HepG2 (cell line): ENCODE data around the gene PCBP1. TPM values are rescaled to one million over a fixed set of nuclear protein-coding genes. Genes with fewer than 3 reads are reported as not detected.

Experiments used
- EEA1 ChIP-seq: sonication (generic); formaldehyde crosslinking; IDR thresholded peaks from 2 replicates; pipeline ENCODE4 v1.5.1; 2020; ENCODE audit warnings: mild to moderate bottlenecking, missing genetic modification reagents, borderline replicate concordance
- ESRRA ChIP-seq: sonication (generic); formaldehyde crosslinking; IDR thresholded peaks from 2 replicates; pipeline ENCODE4 v1.5.1; 2020; ENCODE audit warnings: mild to moderate bottlenecking, low read depth, missing genetic modification reagents
- GPN1 ChIP-seq: sonication (generic); formaldehyde crosslinking; IDR thresholded peaks from 2 replicates; pipeline ENCODE4 v1.5.1; 2020; ENCODE audit warnings: missing genetic modification reagents, borderline replicate concordance
- HNF4G ChIP-seq, 2 experiments: sonication (generic) in 1 of 2; formaldehyde crosslinking in 1 of 2; IDR thresholded peaks; 2 replicates each; pipeline versions ENCODE4 v1.4.0 to v1.6.1; 2011 to 2020; ENCODE audit warnings: borderline replicate concordance in 2 of 2, low read depth in 2 of 2, mild to moderate bottlenecking in 2 of 2, low read length in 1 of 2, missing genetic modification reagents in 1 of 2, moderate library complexity in 1 of 2
- IKZF4 ChIP-seq: sonication (generic); formaldehyde crosslinking; IDR thresholded peaks from 2 replicates; pipeline ENCODE4 v1.5.1; 2020; ENCODE audit warnings: borderline replicate concordance, mild to moderate bottlenecking, low read depth, missing genetic modification reagents; ENCODE audit errors: not compliant biosample characterization
- KLF16 ChIP-seq, 2 experiments: sonication (generic) in 1 of 2; formaldehyde crosslinking in 1 of 2; IDR thresholded peaks; 2 replicates each; pipeline versions ENCODE4 v1.6.1 to v1.8.0; 2016 to 2023; ENCODE audit warnings: missing genetic modification reagents in 2 of 2, missing compliant biosample characterization in 1 of 2
- KMT2B ChIP-seq: IDR thresholded peaks from 2 replicates; pipeline ENCODE4 v1.6.1; 2016; ENCODE audit warnings: missing genetic modification reagents, missing compliant biosample characterization
- MLX ChIP-seq: IDR thresholded peaks from 2 replicates; pipeline ENCODE4 v1.6.1; 2016
- MYC ChIP-seq: sonication (generic); formaldehyde crosslinking; IDR thresholded peaks from 2 replicates; pipeline ENCODE4 v1.9.0; 2021; ENCODE audit warnings: missing genetic modification reagents, borderline replicate concordance
- NCOR1 ChIP-seq: fragments of 200-600 bp; sonication (generic); IDR thresholded peaks from 2 replicates; pipeline ENCODE4 v1.7.0; 2017; ENCODE audit warnings: antibody characterized with exemption, low read length, borderline replicate concordance
- NFIC ChIP-seq: IDR thresholded peaks from 2 replicates; pipeline ENCODE4 v1.6.1; 2012; ENCODE audit warnings: mild to moderate bottlenecking, low read length, inconsistent platforms
- PAF1 ChIP-seq: IDR thresholded peaks from 2 replicates; pipeline ENCODE4 v1.6.1; 2016; ENCODE audit warnings: missing genetic modification reagents, missing compliant biosample characterization
- PHF5A ChIP-seq: IDR thresholded peaks from one replicate; pipeline ENCODE4 v1.6.1; 2018; ENCODE audit warnings: low read depth, missing genetic modification reagents; ENCODE audit not compliant: unreplicated experiment
- RBFOX2 ChIP-seq: fragments of 200-400 bp; formaldehyde crosslinking; IDR thresholded peaks from 2 replicates; pipeline ENCODE4 v1.6.1; 2017; ENCODE audit warnings: low read depth, mild to moderate bottlenecking, low read length
- SIN3B ChIP-seq: fragments of 150-350 bp; IDR thresholded peaks from 2 replicates; pipeline ENCODE4 v1.6.1; 2014; ENCODE audit warnings: low read length
- TFDP1 ChIP-seq: IDR thresholded peaks from 2 replicates; pipeline ENCODE4 v1.6.1; 2016; ENCODE audit warnings: missing compliant biosample characterization, missing genetic modification reagents, borderline replicate concordance
- ZBTB20 ChIP-seq: sonication (generic); formaldehyde crosslinking; IDR thresholded peaks from 2 replicates; pipeline ENCODE4 v1.8.1; 2023; ENCODE audit warnings: missing genetic modification reagents, low read depth, mild to moderate bottlenecking, borderline replicate concordance
- ZC3H13 ChIP-seq: sonication (generic); formaldehyde crosslinking; IDR thresholded peaks from 2 replicates; pipeline ENCODE4 v1.8.1; 2023; ENCODE audit warnings: mild to moderate bottlenecking, missing genetic modification reagents, moderate library complexity
- ZNF572 ChIP-seq: sonication (generic); formaldehyde crosslinking; IDR thresholded peaks from 2 replicates; pipeline ENCODE4 v1.5.1; 2020; ENCODE audit warnings: mild to moderate bottlenecking, missing genetic modification reagents
- ZNF703 ChIP-seq: sonication (generic); formaldehyde crosslinking; IDR thresholded peaks from 2 replicates; pipeline ENCODE4 v1.5.1; 2020; ENCODE audit warnings: missing genetic modification reagents, mild to moderate bottlenecking, moderate library complexity, borderline replicate concordance
- ZNF709 ChIP-seq: sonication (generic); formaldehyde crosslinking; IDR thresholded peaks from 2 replicates; pipeline ENCODE4 v1.5.0; 2020; ENCODE audit warnings: mild to moderate bottlenecking, missing genetic modification reagents
- polyA plus RNA-seq, 8 experiments: library from polyadenylated mRNA; depleted of rRNA in 3 of 8; stranded (reverse) in 7 of 8; unstranded in 1 of 8; fragments of >200 nt; fragmentation: Illumina TruSeq in 4 of 8; extraction: Trizol in 4 of 8; gene quantifications; 2 replicates each; pipeline versions ENCODE4 v1.2.1 to v1.2.3, GENCODE V29; 2011 to 2016; ENCODE audit warnings: low read depth in 4 of 8, missing spikeins in 1 of 8, mixed read lengths in 1 of 8; ENCODE audit not compliant: insufficient read depth in 1 of 8
- total RNA-seq, 5 experiments: library from RNA; depleted of rRNA; stranded (reverse); fragments of >200 nt; fragmentation: Illumina TruSeq; extraction: Trizol; gene quantifications; 2 replicates each; pipeline ENCODE4 v1.2.3, GENCODE V29; 2016; ENCODE audit warnings: low read depth in 1 of 5
- TF ChIP-seq, protein P1 (sequence below): sonication (generic); formaldehyde crosslinking; IDR thresholded peaks from 2 replicates; pipeline ENCODE4 v1.4.0; 2020; ENCODE audit warnings: missing genetic modification reagents
- TF ChIP-seq, protein P2 (sequence below): sonication (generic); formaldehyde crosslinking; IDR thresholded peaks from 2 replicates; pipeline ENCODE4 v1.8.1; 2023; ENCODE audit warnings: mild to moderate bottlenecking, missing genetic modification reagents, borderline replicate concordance

Gene PCBP1
- total and polyA plus RNA-seq, 2 of the 13 experiments (the other 11 are each of a cell fraction or from before 2014, with no cell fraction given): 32.0 to 137 TPM

DNA sequence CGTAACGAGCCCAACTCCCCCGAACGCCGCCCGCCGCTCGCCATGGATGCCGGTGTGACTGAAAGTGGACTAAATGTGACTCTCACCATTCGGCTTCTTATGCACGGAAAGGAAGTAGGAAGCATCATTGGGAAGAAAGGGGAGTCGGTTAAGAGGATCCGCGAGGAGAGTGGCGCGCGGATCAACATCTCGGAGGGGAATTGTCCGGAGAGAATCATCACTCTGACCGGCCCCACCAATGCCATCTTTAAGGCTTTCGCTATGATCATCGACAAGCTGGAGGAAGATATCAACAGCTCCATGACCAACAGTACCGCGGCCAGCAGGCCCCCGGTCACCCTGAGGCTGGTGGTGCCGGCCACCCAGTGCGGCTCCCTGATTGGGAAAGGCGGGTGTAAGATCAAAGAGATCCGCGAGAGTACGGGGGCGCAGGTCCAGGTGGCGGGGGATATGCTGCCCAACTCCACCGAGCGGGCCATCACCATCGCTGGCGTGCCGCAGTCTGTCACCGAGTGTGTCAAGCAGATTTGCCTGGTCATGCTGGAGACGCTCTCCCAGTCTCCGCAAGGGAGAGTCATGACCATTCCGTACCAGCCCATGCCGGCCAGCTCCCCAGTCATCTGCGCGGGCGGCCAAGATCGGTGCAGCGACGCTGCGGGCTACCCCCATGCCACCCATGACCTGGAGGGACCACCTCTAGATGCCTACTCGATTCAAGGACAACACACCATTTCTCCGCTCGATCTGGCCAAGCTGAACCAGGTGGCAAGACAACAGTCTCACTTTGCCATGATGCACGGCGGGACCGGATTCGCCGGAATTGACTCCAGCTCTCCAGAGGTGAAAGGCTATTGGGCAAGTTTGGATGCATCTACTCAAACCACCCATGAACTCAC, 673 bp downstream of the PCBP1 start (continued):
- TF ChIP-seq, protein P1, sequence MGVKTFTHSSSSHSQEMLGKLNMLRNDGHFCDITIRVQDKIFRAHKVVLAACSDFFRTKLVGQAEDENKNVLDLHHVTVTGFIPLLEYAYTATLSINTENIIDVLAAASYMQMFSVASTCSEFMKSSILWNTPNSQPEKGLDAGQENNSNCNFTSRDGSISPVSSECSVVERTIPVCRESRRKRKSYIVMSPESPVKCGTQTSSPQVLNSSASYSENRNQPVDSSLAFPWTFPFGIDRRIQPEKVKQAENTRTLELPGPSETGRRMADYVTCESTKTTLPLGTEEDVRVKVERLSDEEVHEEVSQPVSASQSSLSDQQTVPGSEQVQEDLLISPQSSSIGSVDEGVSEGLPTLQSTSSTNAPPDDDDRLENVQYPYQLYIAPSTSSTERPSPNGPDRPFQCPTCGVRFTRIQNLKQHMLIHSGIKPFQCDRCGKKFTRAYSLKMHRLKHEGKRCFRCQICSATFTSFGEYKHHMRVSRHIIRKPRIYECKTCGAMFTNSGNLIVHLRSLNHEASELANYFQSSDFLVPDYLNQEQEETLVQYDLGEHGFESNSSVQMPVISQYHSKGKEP (CRISPR knock-in tag): peak; percentile 83; the same call in 1 of the 2 replicates
- peak; percentile 80 for TF ChIP-seq PAF1 (CRISPR knock-in tag)
- TF ChIP-seq, protein P2, sequence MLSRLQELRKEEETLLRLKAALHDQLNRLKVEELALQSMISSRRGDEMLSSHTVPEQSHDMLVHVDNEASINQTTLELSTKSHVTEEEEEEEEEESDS (CRISPR knock-in tag): no peak
- TF ChIP-seq KLF16 (CRISPR knock-in tag; IDR thresholded peaks at IDR 0.05): no peak; a peak in 1 of 4 replicates
- peak; percentile 40; the same call in 1 of the 2 replicates for TF ChIP-seq KMT2B (CRISPR knock-in tag)
- TF ChIP-seq ZNF709: no peak
- TF ChIP-seq ESRRA (CRISPR knock-in tag): no peak
- TF ChIP-seq EEA1 (CRISPR knock-in tag): peak; percentile 39; the same call in 1 of the 2 replicates
- TF ChIP-seq MYC (CRISPR knock-in tag): peak; percentile 71
- no peak; the same call in 1 of the 2 replicates for TF ChIP-seq NFIC
- TF ChIP-seq NCOR1: no peak
- peak; percentile 93 for TF ChIP-seq RBFOX2
- TF ChIP-seq SIN3B: no peak
- TF ChIP-seq ZNF572 (CRISPR knock-in tag): peak; percentile 43; the same call in 1 of the 2 replicates
- TF ChIP-seq ZNF703 (CRISPR knock-in tag): peak; percentile 58; the same call in 1 of the 2 replicates
- TF ChIP-seq HNF4G (IDR thresholded peaks at IDR 0.05; ENCODE audit: borderline replicate concordance, low read depth, low read length): no peak
- no peak for TF ChIP-seq HNF4G (CRISPR knock-in tag; IDR thresholded peaks at IDR 0.05; ENCODE audit: borderline replicate concordance, low read depth)
- no peak for TF ChIP-seq IKZF4 (CRISPR knock-in tag)
- TF ChIP-seq ZC3H13 (CRISPR knock-in tag): peak; percentile 100
- TF ChIP-seq ZBTB20 (CRISPR knock-in tag): peak; percentile 65
- no peak for TF ChIP-seq TFDP1 (CRISPR knock-in tag)
- TF ChIP-seq MLX (CRISPR knock-in tag): no peak
- no peak for TF ChIP-seq GPN1 (CRISPR knock-in tag)
- no peak for TF ChIP-seq PHF5A (CRISPR knock-in tag)
